HepG2 (cell line): ENCODE data around the gene APOM. TPM values are rescaled to one million over a fixed set of nuclear protein-coding genes. Genes with fewer than 3 reads are reported as not detected.

Source experiments
- AKNA ChIP-seq: sonication (generic); formaldehyde crosslinking; IDR thresholded peaks from 2 replicates; pipeline ENCODE4 v1.4.0; 2020; ENCODE audit warnings: missing genetic modification reagents, borderline replicate concordance
- ATF7-NPFF ChIP-seq: sonication (generic); formaldehyde crosslinking; IDR thresholded peaks from 2 replicates; pipeline ENCODE4 v1.8.1; 2023; ENCODE audit warnings: mild to moderate bottlenecking, low read depth, missing genetic modification reagents, moderate library complexity
- BHLHE40 ChIP-seq: IDR thresholded peaks from 2 replicates; pipeline ENCODE4 v1.6.1; 2011; ENCODE audit warnings: low read length, improper control_type of control experiment
- HES4 ChIP-seq: sonication (generic); formaldehyde crosslinking; IDR thresholded peaks from 2 replicates; pipeline ENCODE4 v1.9.0; 2021; ENCODE audit warnings: mild to moderate bottlenecking, missing genetic modification reagents, borderline replicate concordance
- MEF2D ChIP-seq: sonication (generic); formaldehyde crosslinking; IDR thresholded peaks from 2 replicates; pipeline ENCODE4 v1.5.1; 2020; ENCODE audit warnings: mild to moderate bottlenecking, missing genetic modification reagents
- SCMH1 ChIP-seq: sonication (generic); formaldehyde crosslinking; IDR thresholded peaks from 2 replicates; pipeline ENCODE4 v1.9.0; 2021; ENCODE audit warnings: missing genetic modification reagents, mild to moderate bottlenecking, borderline replicate concordance
- SNAPC4 ChIP-seq: sonication (generic); formaldehyde crosslinking; IDR thresholded peaks from 2 replicates; pipeline ENCODE4 v1.4.0; 2020; ENCODE audit warnings: mild to moderate bottlenecking, missing genetic modification reagents
- SP2 ChIP-seq: sonication (generic); formaldehyde crosslinking; IDR thresholded peaks from 2 replicates; pipeline ENCODE4 v1.5.1; 2020; ENCODE audit warnings: mild to moderate bottlenecking, missing genetic modification reagents
- SYNCRIP ChIP-seq: fragments of 200-400 bp; formaldehyde crosslinking; IDR thresholded peaks from 2 replicates; pipeline ENCODE4 v1.6.1; 2018; ENCODE audit warnings: mild to moderate bottlenecking, low read depth, low read length; ENCODE audit not compliant: insufficient read depth
- TMF1 ChIP-seq: sonication (generic); formaldehyde crosslinking; IDR thresholded peaks from 2 replicates; pipeline ENCODE4 v1.8.1; 2022; ENCODE audit warnings: low read depth, missing genetic modification reagents
- ZNF24 ChIP-seq: fragments of 450-650 bp; IDR thresholded peaks from 2 replicates; pipeline ENCODE4 v1.6.1; 2017; ENCODE audit warnings: antibody characterized with exemption, mild to moderate bottlenecking
- ZNF530 ChIP-seq: sonication (generic); formaldehyde crosslinking; IDR thresholded peaks from 2 replicates; pipeline ENCODE4 v1.5.0; 2020; ENCODE audit warnings: low read depth, mild to moderate bottlenecking, missing genetic modification reagents
- ZNF589 ChIP-seq: sonication (generic); formaldehyde crosslinking; conservative IDR thresholded peaks from 2 replicates; pipeline ENCODE4 v1.8.0; 2022; ENCODE audit warnings: mild to moderate bottlenecking, moderate library complexity, missing genetic modification reagents
- ZNF629 ChIP-seq: sonication (generic); formaldehyde crosslinking; conservative IDR thresholded peaks from 2 replicates; pipeline ENCODE4 v1.5.0; 2020; ENCODE audit warnings: missing genetic modification reagents
- polyA plus RNA-seq, 8 experiments: library from polyadenylated mRNA; depleted of rRNA in 3 of 8; stranded (reverse) in 7 of 8; unstranded in 1 of 8; fragments of >200 nt; fragmentation: Illumina TruSeq in 4 of 8; extraction: Trizol in 4 of 8; gene quantifications; 2 replicates each; pipeline versions ENCODE4 v1.2.1 to v1.2.3, GENCODE V29; 2011 to 2016; ENCODE audit warnings: low read depth in 4 of 8, missing spikeins in 1 of 8, mixed read lengths in 1 of 8; ENCODE audit not compliant: insufficient read depth in 1 of 8
- total RNA-seq, 5 experiments: library from RNA; depleted of rRNA; stranded (reverse); fragments of >200 nt; fragmentation: Illumina TruSeq; extraction: Trizol; gene quantifications; 2 replicates each; pipeline ENCODE4 v1.2.3, GENCODE V29; 2016; ENCODE audit warnings: low read depth in 1 of 5
- TF ChIP-seq, protein P1 (sequence below): sonication (generic); formaldehyde crosslinking; IDR thresholded peaks from 2 replicates; pipeline ENCODE4 v1.4.0; 2020; ENCODE audit warnings: mild to moderate bottlenecking, missing genetic modification reagents
- TF ChIP-seq, protein P2 (sequence below): sonication (generic); formaldehyde crosslinking; IDR thresholded peaks from 2 replicates; pipeline ENCODE4 v1.8.0; 2022; ENCODE audit warnings: low read depth, missing genetic modification reagents

The APOM gene
- total and polyA plus RNA-seq, 2 of the 13 experiments (the other 11 are each of a cell fraction or from before 2014, with no cell fraction given), result 98.2 to 1,140 TPM

DNA sequence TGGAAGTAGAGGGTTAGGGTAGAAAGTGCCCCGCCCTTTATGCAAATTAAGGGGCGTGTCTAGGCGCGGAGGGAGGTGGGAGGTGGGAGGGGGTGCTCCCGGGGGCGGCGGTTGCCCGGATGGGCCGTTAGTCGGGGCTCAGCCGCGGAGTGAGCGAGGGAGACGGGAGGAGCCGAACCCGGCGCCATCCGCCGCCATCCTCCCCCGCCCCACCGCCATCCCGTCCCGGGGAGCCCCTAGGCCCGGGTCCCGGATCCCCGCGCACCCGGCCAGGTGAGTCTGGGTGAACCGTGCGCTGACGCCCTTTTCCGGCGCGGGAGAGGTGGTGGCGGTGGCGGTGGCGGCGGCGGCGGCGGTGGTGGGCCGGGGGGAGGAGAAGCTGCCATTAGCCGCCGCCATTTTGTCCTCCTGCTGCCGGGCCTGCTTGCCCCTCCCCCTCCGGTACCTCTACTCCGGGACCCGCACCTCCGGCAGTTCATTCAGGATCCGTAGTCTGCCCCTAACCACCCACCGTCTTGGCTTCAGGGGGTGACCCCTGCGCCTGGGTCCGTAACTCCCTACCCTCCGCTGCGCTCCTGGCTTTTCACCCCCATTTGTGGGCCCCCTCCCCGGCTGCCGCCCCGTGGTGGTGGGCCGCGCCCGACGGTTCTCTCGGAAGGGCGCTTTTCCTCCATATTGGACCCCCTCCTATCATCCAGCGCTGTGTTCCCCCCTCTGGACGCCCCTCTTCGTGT lies 34.9 kb upstream of the APOM start, which contains the start of gene PRRC2A (continued):
- TF ChIP-seq, protein P1, sequence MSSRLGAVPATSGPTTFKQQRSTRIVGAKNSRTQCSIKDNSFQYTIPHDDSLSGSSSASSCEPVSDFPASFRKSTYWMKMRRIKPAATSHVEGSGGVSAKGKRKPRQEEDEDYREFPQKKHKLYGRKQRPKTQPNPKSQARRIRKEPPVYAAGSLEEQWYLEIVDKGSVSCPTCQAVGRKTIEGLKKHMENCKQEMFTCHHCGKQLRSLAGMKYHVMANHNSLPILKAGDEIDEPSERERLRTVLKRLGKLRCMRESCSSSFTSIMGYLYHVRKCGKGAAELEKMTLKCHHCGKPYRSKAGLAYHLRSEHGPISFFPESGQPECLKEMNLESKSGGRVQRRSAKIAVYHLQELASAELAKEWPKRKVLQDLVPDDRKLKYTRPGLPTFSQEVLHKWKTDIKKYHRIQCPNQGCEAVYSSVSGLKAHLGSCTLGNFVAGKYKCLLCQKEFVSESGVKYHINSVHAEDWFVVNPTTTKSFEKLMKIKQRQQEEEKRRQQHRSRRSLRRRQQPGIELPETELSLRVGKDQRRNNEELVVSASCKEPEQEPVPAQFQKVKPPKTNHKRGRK (CRISPR knock-in tag), result no peak
- peak; percentile 21 for TF ChIP-seq SNAPC4 (CRISPR knock-in tag)
- no peak; the same call in 1 of the 2 replicates for TF ChIP-seq SP2 (CRISPR knock-in tag)
- 0 out of 2 replicates have a peak, but pooled peaks have one; percentile 26 for TF ChIP-seq TMF1 (CRISPR knock-in tag)
- TF ChIP-seq ZNF24, result peak; percentile 44; the same call in 1 of the 2 replicates
- no peak for TF ChIP-seq ZNF629 (CRISPR knock-in tag)
- TF ChIP-seq ATF7-NPFF (CRISPR knock-in tag), result no peak; the same call in 1 of the 2 replicates
- no peak for TF ChIP-seq AKNA (CRISPR knock-in tag)
- no peak for TF ChIP-seq SYNCRIP
- no peak for TF ChIP-seq SCMH1 (CRISPR knock-in tag)
- TF ChIP-seq ZNF589 (CRISPR knock-in tag), result no peak; the same call in 1 of the 2 replicates
- no peak for TF ChIP-seq HES4 (CRISPR knock-in tag)
- TF ChIP-seq, protein P2, sequence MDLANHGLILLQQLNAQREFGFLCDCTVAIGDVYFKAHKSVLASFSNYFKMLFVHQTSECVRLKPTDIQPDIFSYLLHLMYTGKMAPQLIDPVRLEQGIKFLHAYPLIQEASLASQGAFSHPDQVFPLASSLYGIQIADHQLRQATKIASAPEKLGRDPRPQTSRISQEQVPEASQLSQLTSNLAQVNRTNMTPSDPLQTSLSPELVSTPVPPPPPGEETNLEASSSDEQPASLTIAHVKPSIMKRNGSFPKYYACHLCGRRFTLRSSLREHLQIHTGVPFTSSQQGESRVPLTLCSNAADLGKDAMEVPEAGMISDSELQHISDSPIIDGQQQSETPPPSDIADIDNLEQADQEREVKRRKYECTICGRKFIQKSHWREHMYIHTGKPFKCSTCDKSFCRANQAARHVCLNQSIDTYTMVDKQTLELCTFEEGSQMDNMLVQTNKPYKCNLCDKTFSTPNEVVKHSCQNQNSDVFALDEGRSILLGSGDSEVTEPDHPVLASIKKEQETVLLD (CRISPR knock-in tag), result peak; percentile 99
- no peak for TF ChIP-seq BHLHE40
- TF ChIP-seq ZNF530 (CRISPR knock-in tag), result no peak
- no peak for TF ChIP-seq MEF2D
